Lung (tissue), 12 donors: Measurements from ENCODE around the gene NRIP1. TPM values are rescaled to one million over a fixed set of nuclear protein-coding genes. Genes with fewer than 3 reads are reported as not detected.

Experiments used
- ATAC-seq: fragments of 200-7000 bp; cut with Tn5 transposase; one replicate; pipeline ENCODE4 v1.9.1; 2020; ENCODE audit warnings: moderate number of reproducible peaks; ENCODE audit not compliant: insufficient read depth, low FRiP score
- DNase-seq, 3 donors: peaks; one replicate each; pipeline ENCODE4 v3.0.0-alpha.2; 2013 to 2017
- H3K27ac ChIP-seq, 2 donors: one replicate each; pipeline ENCODE4 v1.5.1; 2013; ENCODE audit warnings: mild to moderate bottlenecking in 2 of 2, moderate library complexity in 2 of 2, control low read depth in 1 of 2, inconsistent platforms in 1 of 2, low read depth in 1 of 2, low read length in 1 of 2
- H3K27me3 ChIP-seq, 3 donors: one replicate each; pipeline ENCODE4 v1.5.1; 2013; ENCODE audit warnings: low read length in 2 of 3; ENCODE audit not compliant: control insufficient read depth in 3 of 3, insufficient read depth in 3 of 3
- H3K36me3 ChIP-seq, 4 donors: one replicate each; pipeline ENCODE4 v1.5.1; 2013; ENCODE audit warnings: low read length in 4 of 4, mild to moderate bottlenecking in 1 of 4, moderate library complexity in 1 of 4; ENCODE audit not compliant: control insufficient read depth in 4 of 4, insufficient read depth in 4 of 4
- H3K4me1 ChIP-seq, 5 donors: one replicate each; pipeline ENCODE4 v1.5.1; 2013; ENCODE audit warnings: low read length in 5 of 5, mild to moderate bottlenecking in 2 of 5, moderate library complexity in 1 of 5; ENCODE audit not compliant: control insufficient read depth in 5 of 5, insufficient read depth in 5 of 5
- H3K4me3 ChIP-seq: one replicate; pipeline ENCODE4 v1.5.1; 2013; ENCODE audit warnings: mild to moderate bottlenecking, control low read depth, moderate library complexity
- H3K9ac ChIP-seq, 2 donors: one replicate each; pipeline ENCODE4 v1.5.1; 2013; ENCODE audit warnings: low read length in 2 of 2, control low read depth in 1 of 2; ENCODE audit not compliant: insufficient read depth in 1 of 2
- H3K9me3 ChIP-seq, 4 donors: one replicate each; pipeline ENCODE4 v1.5.1; 2013; ENCODE audit warnings: low read length in 3 of 4, mild to moderate bottlenecking in 1 of 4, moderate library complexity in 1 of 4; ENCODE audit not compliant: control insufficient read depth in 4 of 4, insufficient read depth in 3 of 4
- CTCF ChIP-seq: IDR thresholded peaks from 2 replicates; pipeline ENCODE4 v1.5.1; 2012; ENCODE audit warnings: mild to moderate bottlenecking; ENCODE audit errors: control extremely low read depth, extremely low read depth
- WGBS, 2 donors: extraction: QIAGEN DNeasy Blood & Tissue Kit; methylation state at CpG; one replicate each; pipeline ENCODE4 v1.1.7; 2013; 5-methylcytosine and 5-hydroxymethylcytosine counted together
- polyA plus RNA-seq, 2 donors: library from polyadenylated mRNA; stranded (reverse); fragments of 200-250 nt; gene quantifications; one replicate each; pipeline ENCODE4 v1.2.1, GENCODE V29; 2013
- total RNA-seq, 2 donors: library from RNA; depleted of rRNA in 1 of 2; stranded (reverse); fragments of >200 nt in 1 of 2; gene quantifications; one replicate each; pipeline ENCODE4 v1.2.1, GENCODE V29; 2014 to 2021
- donor health status: control.
- donor health status: control.
- donor health status: Bipolar disorder and iron deficiency.
- donor health status: healthy.
- donor health status: DM: yes; HTN: yes; CAD: no.

The NRIP1 gene
- total and polyA plus RNA-seq, 4 donors, result 5.9 to 35.5 (median 18.3) TPM

- Histone ChIP-seq H3K36me3 (no peaks in the 10 kb centered on the region), H3K27me3 (no peaks in the 10 kb centered on the region), H3K27ac (no peak overlapping the region), H3K4me1 (peaks cover 0 to 45% (median 11%) of the 10 kb centered on the region in 5 donors), H3K4me3 (no peak overlapping the region), H3K9me3 (no peaks in the 10 kb centered on the region), H3K9ac (no peak overlapping the region)
- DNase-seq, result no peak
- TF ChIP-seq CTCF, result no peak
- ATAC-seq, result no peak
- 37 to 50% methylated on average over 9 of the region's 9 CpGs for WGBS, 2 donors
These were observed 12.9 kb downstream of the NRIP1 start for GRCh38 chr21:15051644-15052458.

GRCh38 chr21:15050568-15051377 lies 14.0 kb downstream of the NRIP1 start:
- ATAC-seq (no peak), DNase-seq (no peak)
- Histone ChIP-seq H3K4me1 (peaks cover 0 to 43% (median 10%) of the 10 kb centered on the region in 5 donors), H3K27ac (no peak overlapping the region), H3K9me3 (no peaks in the 10 kb centered on the region), H3K27me3 (no peaks in the 10 kb centered on the region), H3K4me3 (no peak overlapping the region), H3K36me3 (no peaks in the 10 kb centered on the region), H3K9ac (no peak overlapping the region)
- WGBS, 2 donors, result 58 to 76% methylated on average over 11 of the region's 11 CpGs
- no peak for TF ChIP-seq CTCF

GRCh38 chr21:15045017-15045416 lies 19.8 kb downstream of the NRIP1 start:
- ATAC-seq (no peak), DNase-seq (no peak)
- Histone ChIP-seq H3K36me3 (peaks cover 0 to 4% (median 0%) of the 10 kb centered on the region in 4 donors), H3K4me3 (no peak overlapping the region), H3K27me3 (no peaks in the 10 kb centered on the region), H3K27ac (no peak overlapping the region), H3K9ac (no peak overlapping the region), H3K9me3 (no peaks in the 10 kb centered on the region), H3K4me1 (peaks cover 0 to 6% (median 0%) of the 10 kb centered on the region in 5 donors)
- no peak for TF ChIP-seq CTCF
- WGBS, 2 donors, result 87 to 90% methylated on average over 3 of the region's 3 CpGs
